Diencephalon (tissue), 1 donor: ENCODE measurements around the gene ATG4D. TPM values are rescaled to one million over a fixed set of nuclear protein-coding genes. Genes with fewer than 3 reads are reported as not detected.

Experiments used
- small RNA-seq: library from RNA; depleted of rRNA; stranded (forward); fragments of <200 nt; gene quantifications from one replicate; pipeline ENCODE3, GENCODE V24; 2014
- total RNA-seq: library from RNA; depleted of rRNA; stranded (reverse); fragments of >200 nt; gene quantifications from one replicate; pipeline ENCODE4 v1.2.3, GENCODE V29; 2014

The ATG4D gene
- total RNA-seq = 15.9 TPM

GRCh38 chr19:10543420-10544241, at the start of gene ATG4D:
TSS of gene ATG4D (plus strand) at chr19:10543904. CDS start at chr19:10544091, 187 bp downstream.

GRCh38 chr19:10503002-10503789, 40.5 kb upstream of the ATG4D start, which contains the start of gene KEAP1:
TSS of gene KEAP1 (minus strand) at chr19:10503356. CDS start at chr19:10500033, 3,323 bp downstream.

DNA sequence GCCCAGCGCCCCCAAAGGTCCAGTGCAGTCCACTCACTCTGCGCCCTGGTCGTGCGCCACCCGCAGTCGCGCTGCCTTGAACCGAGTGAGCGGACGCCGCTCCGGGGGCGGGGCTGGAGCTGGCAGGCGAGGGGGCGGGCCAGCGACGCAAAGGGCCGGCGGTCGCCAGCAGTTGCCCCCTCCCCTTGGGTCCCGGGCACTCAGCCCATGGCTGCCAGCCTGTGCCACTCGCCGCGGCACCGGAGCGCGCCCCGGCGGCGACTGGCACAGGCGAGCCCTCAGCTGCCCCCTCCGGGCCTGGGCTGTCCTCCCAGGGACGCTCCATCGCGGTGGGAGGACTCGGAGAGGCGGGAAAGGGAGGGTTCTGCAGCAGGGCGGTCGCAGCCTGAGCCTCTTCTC, 26.3 kb upstream of the ATG4D start, which contains the start of gene S1PR5:
Gene S1PR5, minus strand, starts transcription at position 87 of the 399 bp plus-strand sequence. CDS start 2,436 bp downstream, outside the sequence.

GRCh38 chr19:10565567-10566407, 22.1 kb downstream of the ATG4D start, which contains the start of gene KRI1:
TSS of gene KRI1 (minus strand) at chr19:10566010. CDS start at chr19:10565999, 11 bp downstream.

DNA sequence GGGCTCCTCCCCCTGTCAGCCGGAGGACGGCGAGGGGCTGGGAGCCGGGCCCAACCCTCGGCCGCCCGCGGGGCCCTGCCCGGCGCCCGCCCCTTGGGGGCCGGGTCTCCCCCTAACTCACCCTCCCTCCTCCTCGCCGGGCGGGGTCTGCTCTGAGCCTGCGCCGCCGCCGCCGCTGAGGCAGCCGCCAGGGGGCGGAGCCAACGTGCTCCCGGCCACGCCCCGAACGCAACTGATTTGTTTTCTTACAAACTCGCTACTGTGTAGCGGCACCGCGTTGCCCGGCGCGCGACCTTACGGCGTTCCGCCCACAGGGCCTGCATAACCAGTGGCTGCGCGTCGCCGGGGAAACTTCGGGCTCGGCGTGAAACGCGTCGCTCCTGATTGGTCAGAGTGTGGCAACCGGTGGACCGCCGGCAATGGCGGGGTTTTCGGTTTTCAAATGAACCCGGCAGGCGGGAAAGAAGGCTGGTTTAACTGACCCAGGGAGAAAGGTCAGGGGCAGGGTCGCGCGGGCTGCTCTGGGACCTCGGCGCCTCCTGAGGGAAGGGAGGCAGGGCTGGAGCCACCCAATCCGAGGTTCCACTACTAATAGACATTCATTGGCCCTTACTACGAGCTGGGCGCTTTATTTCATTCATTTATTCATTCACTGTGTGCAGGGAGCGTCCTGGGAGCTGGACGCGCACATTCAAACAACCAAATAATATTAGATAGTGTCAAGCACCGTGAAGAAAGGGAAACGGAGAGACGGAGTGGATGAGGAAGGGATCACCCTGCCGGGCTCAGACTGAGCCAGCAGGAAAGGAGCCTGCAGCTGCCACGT, 25.3 kb downstream of the ATG4D start, which contains the start of gene CDKN2D:
Gene CDKN2D, minus strand, starts transcription at position 154 of the 826 bp plus-strand sequence. CDS start 326 bp downstream, outside the sequence.

DNA sequence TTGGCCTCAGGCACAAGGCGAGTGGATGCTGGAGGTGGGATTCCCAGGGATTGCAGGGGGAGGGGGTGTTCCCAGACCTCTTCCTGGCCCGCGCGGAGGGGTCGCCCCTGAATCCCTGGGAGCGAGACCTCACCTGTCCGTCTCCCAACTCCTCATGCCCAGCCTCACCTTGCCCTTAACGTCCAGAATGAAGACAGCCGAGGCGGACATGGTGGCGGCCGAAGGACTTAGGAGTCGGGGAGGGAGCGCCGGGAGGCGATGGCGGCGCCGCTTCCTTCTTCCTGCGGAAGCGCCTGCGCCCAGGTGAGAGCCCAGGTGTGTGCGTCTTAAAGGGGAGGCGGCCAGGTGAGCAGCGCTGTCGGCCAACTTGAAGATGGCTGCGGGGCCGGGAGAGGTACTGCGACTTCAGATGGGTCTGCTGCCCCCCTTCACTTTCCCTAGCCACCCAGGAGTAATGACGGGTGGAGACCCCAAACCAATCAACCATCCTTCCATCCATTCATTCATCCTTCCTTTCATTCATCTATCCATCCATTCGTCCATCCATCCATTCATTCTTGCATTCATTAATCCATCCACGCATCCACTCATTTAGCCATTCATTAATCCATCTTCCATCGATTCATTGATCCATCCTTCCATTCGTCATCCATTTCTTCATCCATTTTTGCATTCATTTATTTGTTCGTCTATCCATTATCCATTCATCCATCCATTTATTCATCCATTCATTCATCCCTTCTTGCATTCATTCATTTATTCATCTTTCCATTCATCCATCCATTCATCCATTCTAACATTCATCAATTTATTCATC, 43.5 kb downstream of the ATG4D start, which contains the start of gene AP1M2:
Gene AP1M2, minus strand, starts transcription at position 291 of the 817 bp plus-strand sequence. Its CDS starts 81 bp downstream, at position 210.

Small RNA genes within 50 kb of the gene (small RNA-seq; reads per million reads assigned to genes)
- gene MIR1238 (not detected), gene RNU7-140P (not detected)

Other genes starting within 250 kb of the ATG4D start
- 1.6 TPM for gene ZGLP1, start 234.1 kb upstream of the ATG4D start, total RNA-seq
- 21.0 TPM for gene FDX2, start 227.9 kb upstream of the ATG4D start, total RNA-seq
- 4.8 TPM for gene RAVER1, start 210.4 kb upstream of the ATG4D start, total RNA-seq
- gene ICAM3, start 204.3 kb upstream of the ATG4D start, total RNA-seq = 1.4 TPM
- 40.6 TPM for gene TYK2, start 163.3 kb upstream of the ATG4D start, total RNA-seq
- gene CDC37, start 140.4 kb upstream of the ATG4D start, total RNA-seq = 62.1 TPM
- 9.0 TPM for gene PDE4A, start 123.4 kb upstream of the ATG4D start, total RNA-seq
- gene KEAP1, start 40.5 kb upstream of the ATG4D start, total RNA-seq = 36.9 TPM
- gene S1PR5, start 26.5 kb upstream of the ATG4D start, total RNA-seq = not detected
- gene KRI1, start 22.1 kb downstream of the ATG4D start, total RNA-seq = 4.4 TPM
- gene CDKN2D, start 25.1 kb downstream of the ATG4D start, total RNA-seq = 140 TPM
- gene AP1M2, start 43.4 kb downstream of the ATG4D start, total RNA-seq = 2.1 TPM
- 37.4 TPM for gene SLC44A2, start 81.6 kb downstream of the ATG4D start, total RNA-seq
- 134 TPM for gene ILF3, start 110.4 kb downstream of the ATG4D start, total RNA-seq
- 30.9 TPM for gene QTRT1, start 157.5 kb downstream of the ATG4D start, total RNA-seq
- 50.3 TPM for gene DNM2, start 174.2 kb downstream of the ATG4D start, total RNA-seq